Hepatocyte (in vitro differentiated cells): Measurements from ENCODE around the gene EXOSC2.

Experiments
- EZH2 ChIP-seq: fragments of 200-600 bp; sonication (generic); IDR thresholded peaks from 2 replicates; pipeline ENCODE4 v1.6.1; 2016; ENCODE audit warnings: antibody characterized with exemption, mild to moderate bottlenecking, borderline replicate concordance
- EZH2phosphoT487 ChIP-seq: fragments of 200-600 bp; sonication (generic); IDR thresholded peaks from one replicate; pipeline ENCODE4 v1.6.1; 2018; ENCODE audit warnings: antibody characterized with exemption, mild to moderate bottlenecking, low read depth, moderate library complexity; ENCODE audit not compliant: unreplicated experiment, severe bottlenecking
- TF ChIP-seq, protein P1 (sequence below): fragments of 200-600 bp; sonication (generic); IDR thresholded peaks from 2 replicates; pipeline ENCODE4 v1.5.1; 2016; ENCODE audit warnings: antibody characterized with exemption, mild to moderate bottlenecking; ENCODE audit not compliant: poor library complexity

DNA sequence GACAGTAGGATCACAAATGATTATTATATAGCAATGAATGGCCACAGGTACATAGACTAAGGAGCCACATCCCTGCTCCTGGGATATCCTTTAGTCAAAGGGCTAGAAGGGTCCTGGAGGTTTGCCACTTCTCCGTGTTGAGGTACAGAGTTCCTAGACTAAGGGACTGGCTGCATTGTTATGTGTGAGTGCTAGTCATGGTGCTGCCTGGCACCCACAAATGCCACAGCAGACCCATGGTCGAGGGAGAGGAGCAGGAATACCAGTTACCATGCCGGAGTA, 47.4 kb downstream of the EXOSC2 start:
- TF ChIP-seq, protein P1, sequence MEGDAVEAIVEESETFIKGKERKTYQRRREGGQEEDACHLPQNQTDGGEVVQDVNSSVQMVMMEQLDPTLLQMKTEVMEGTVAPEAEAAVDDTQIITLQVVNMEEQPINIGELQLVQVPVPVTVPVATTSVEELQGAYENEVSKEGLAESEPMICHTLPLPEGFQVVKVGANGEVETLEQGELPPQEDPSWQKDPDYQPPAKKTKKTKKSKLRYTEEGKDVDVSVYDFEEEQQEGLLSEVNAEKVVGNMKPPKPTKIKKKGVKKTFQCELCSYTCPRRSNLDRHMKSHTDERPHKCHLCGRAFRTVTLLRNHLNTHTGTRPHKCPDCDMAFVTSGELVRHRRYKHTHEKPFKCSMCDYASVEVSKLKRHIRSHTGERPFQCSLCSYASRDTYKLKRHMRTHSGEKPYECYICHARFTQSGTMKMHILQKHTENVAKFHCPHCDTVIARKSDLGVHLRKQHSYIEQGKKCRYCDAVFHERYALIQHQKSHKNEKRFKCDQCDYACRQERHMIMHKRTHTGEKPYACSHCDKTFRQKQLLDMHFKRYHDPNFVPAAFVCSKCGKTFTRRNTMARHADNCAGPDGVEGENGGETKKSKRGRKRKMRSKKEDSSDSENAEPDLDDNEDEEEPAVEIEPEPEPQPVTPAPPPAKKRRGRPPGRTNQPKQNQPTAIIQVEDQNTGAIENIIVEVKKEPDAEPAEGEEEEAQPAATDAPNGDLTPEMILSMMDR = no peak
- TF ChIP-seq EZH2 = no peak
- TF ChIP-seq EZH2phosphoT487 = no peak
